A549 (cell line): Measurements from ENCODE around the gene ETV1. TPM values are rescaled to one million over a fixed set of nuclear protein-coding genes. Genes with fewer than 3 reads are reported as not detected.
A peak's percentile ranks its signal among the peaks of the same experiment; 100 is the strongest.

ENCODE experiments used
- ATAC-seq, 2 experiments: fragments of 200-7000 bp in 1 of 2; fragments of >200 bp in 1 of 2; cut with Nextera tagmentation in 1 of 2; cut with Tn5 transposase in 1 of 2; 3 replicates each; pipeline versions ENCODE4 v1.8.0 to v1.9.1; 2018 to 2020; ENCODE audit warnings: mild to moderate bottlenecking in 1 of 2, moderate library complexity in 1 of 2
- CTCF ChIA-PET: fragments of 300-600 bp; sonication (Branson Sonifier 250); formaldehyde crosslinking; extraction: SDS; loops from one replicate; lab custom pipeline; 2021; ENCODE audit warnings: antibody characterized with exemption, inconsistent platforms; lab: Yijun Ruan, JAX
- POLR2A ChIA-PET: fragments of 350-600 bp; formaldehyde crosslinking; extraction: SDS; loops from one replicate; lab custom pipeline; 2021; ENCODE audit warnings: antibody characterized with exemption, inconsistent platforms; lab: Yijun Ruan, JAX
- DNase-seq, 2 experiments: peaks; one replicate each; pipeline versions ENCODE4 v3.0.0 to v3.0.0-alpha.2; 2011 to 2016; ENCODE audit warnings: low read depth in 1 of 2, low spot score in 1 of 2
- FAIRE-seq: peaks from 2 replicates; lab custom pipeline; 2011; peaks lifted over from hg19 to GRCh38; lab: Jason Lieb, UNC
- H3K27ac ChIP-seq, 2 experiments: fragments of >200 bp; sonication (Bioruptor Twin); formaldehyde crosslinking; 3 replicates each; pipeline ENCODE4 v1.5.1; 2016 to 2017
- H3K4me1 ChIP-seq: fragments of >200 bp; sonication (Bioruptor Twin); formaldehyde crosslinking; 3 replicates; pipeline ENCODE4 v1.6.1; 2016
- H3K4me2 ChIP-seq: fragments of >200 bp; sonication (Bioruptor Twin); formaldehyde crosslinking; 3 replicates; pipeline ENCODE4 v1.6.1; 2016
- H3K4me3 ChIP-seq: fragments of >200 bp; sonication (Bioruptor Twin); formaldehyde crosslinking; 3 replicates; pipeline ENCODE4 v1.5.1; 2016
- H3K9me3 ChIP-seq: fragments of >200 bp; sonication (Bioruptor Twin); formaldehyde crosslinking; 3 replicates; pipeline ENCODE4 v1.6.1; 2016
- BCL3 ChIP-seq: fragments of >200 bp; sonication (Bioruptor Twin); formaldehyde crosslinking; IDR thresholded peaks from 3 replicates; pipeline ENCODE4 v1.6.1; 2016
- CBX2 ChIP-seq: fragments of 200-600 bp; sonication (generic); IDR thresholded peaks from 2 replicates; pipeline ENCODE4 v1.6.1; 2016; ENCODE audit warnings: low read depth, mild to moderate bottlenecking, borderline replicate concordance
- CBX8 ChIP-seq: fragments of 200-600 bp; sonication (generic); IDR thresholded peaks from 2 replicates; pipeline ENCODE4 v1.6.1; 2016
- CEBPB ChIP-seq, 2 experiments: fragments of >200 bp in 1 of 2; sonication (Bioruptor Twin) in 1 of 2; formaldehyde crosslinking in 1 of 2; IDR thresholded peaks; 2 replicates each; pipeline ENCODE4 v1.6.1; 2012 to 2016
- CHD2 ChIP-seq: fragments of 150-350 bp; IDR thresholded peaks from 2 replicates; pipeline ENCODE4 v1.6.1; 2014; ENCODE audit warnings: low read length; ENCODE audit not compliant: partially characterized antibody
- EHF ChIP-seq: fragments of 250-450 bp; sonication (Bioruptor Pico); IDR thresholded peaks from 2 replicates; pipeline ENCODE4 v1.5.0; 2020; ENCODE audit warnings: mild to moderate bottlenecking
- EP300 ChIP-seq, 2 experiments: fragments of >200 bp; sonication (Bioruptor Twin); formaldehyde crosslinking; IDR thresholded peaks; 2 replicates in 1 of 2; 3 replicates in 1 of 2; pipeline ENCODE4 v1.6.1; 2016 to 2017
- ESRRA ChIP-seq: fragments of 150-350 bp; IDR thresholded peaks from 2 replicates; pipeline ENCODE4 v1.6.1; 2014; ENCODE audit warnings: mild to moderate bottlenecking, low read length, borderline replicate concordance
- FOSB ChIP-seq: fragments of 250-450 bp; sonication (Bioruptor Pico); IDR thresholded peaks from 2 replicates; pipeline ENCODE4 v1.5.0; 2020; ENCODE audit warnings: mild to moderate bottlenecking, moderate library complexity
- FOXS1 ChIP-seq: fragments of 250-450 bp; sonication (Bioruptor Pico); IDR thresholded peaks from 2 replicates; pipeline ENCODE4 v1.5.0; 2020; ENCODE audit warnings: mild to moderate bottlenecking, moderate library complexity
- HDAC2 ChIP-seq: fragments of 200-600 bp; sonication (generic); IDR thresholded peaks from 2 replicates; pipeline ENCODE4 v1.6.1; 2016
- HES2 ChIP-seq: fragments of >200 bp; sonication (Bioruptor Twin); formaldehyde crosslinking; IDR thresholded peaks from 2 replicates; pipeline ENCODE4 v1.6.1; 2016
- HOXA7 ChIP-seq: fragments of 250-450 bp; sonication (Bioruptor Pico); IDR thresholded peaks from 2 replicates; pipeline ENCODE4 v1.5.0; 2020; ENCODE audit warnings: mild to moderate bottlenecking, moderate library complexity
- HOXB13 ChIP-seq: fragments of 250-450 bp; sonication (Bioruptor Pico); IDR thresholded peaks from 2 replicates; pipeline ENCODE4 v1.5.0; 2020; ENCODE audit warnings: low read depth, mild to moderate bottlenecking, moderate library complexity
- HOXB5 ChIP-seq: fragments of 250-450 bp; sonication (Bioruptor Pico); IDR thresholded peaks from 2 replicates; pipeline ENCODE4 v1.5.0; 2020; ENCODE audit warnings: mild to moderate bottlenecking, moderate library complexity
- JUN ChIP-seq, 2 experiments: fragments of >200 bp; sonication (Bioruptor Twin); formaldehyde crosslinking; IDR thresholded peaks; 2 replicates in 1 of 2; 3 replicates in 1 of 2; pipeline ENCODE4 v1.6.1; 2016 to 2017
- JUNB ChIP-seq: fragments of >200 bp; sonication (Bioruptor Twin); formaldehyde crosslinking; IDR thresholded peaks from 2 replicates; pipeline ENCODE4 v1.6.1; 2016
- KDM5A ChIP-seq: fragments of 200-600 bp; sonication (generic); IDR thresholded peaks from 2 replicates; pipeline ENCODE4 v1.6.1; 2016; ENCODE audit warnings: antibody characterized with exemption, mild to moderate bottlenecking
- MAX ChIP-seq: IDR thresholded peaks from 2 replicates; pipeline ENCODE4 v1.6.1; 2012
- MAZ ChIP-seq: fragments of 150-350 bp; IDR thresholded peaks from 2 replicates; pipeline ENCODE4 v1.6.1; 2014; ENCODE audit warnings: antibody characterized with exemption, low read depth, low read length, borderline replicate concordance
- MYC ChIP-seq: IDR thresholded peaks from 2 replicates; pipeline ENCODE4 v1.6.1; 2012; ENCODE audit warnings: mild to moderate bottlenecking, inconsistent platforms, low read length, improper control_type of control experiment, borderline replicate concordance
- NFE2L2 ChIP-seq: fragments of 150-350 bp; conservative IDR thresholded peaks from 2 replicates; pipeline ENCODE4 v1.6.1; 2014; ENCODE audit warnings: low read length
- NPAS2 ChIP-seq: fragments of 250-450 bp; sonication (Bioruptor Pico); IDR thresholded peaks from 2 replicates; pipeline ENCODE4 v1.8.0; 2022; ENCODE audit warnings: mild to moderate bottlenecking, moderate library complexity, borderline replicate concordance
- NR3C1 ChIP-seq: fragments of >200 bp; sonication (Bioruptor Twin); formaldehyde crosslinking; IDR thresholded peaks from 3 replicates; pipeline ENCODE4 v1.6.1; 2017
- PBX3 ChIP-seq: IDR thresholded peaks from 2 replicates; pipeline ENCODE4 v1.6.1; 2012
- POLR2AphosphoS2 ChIP-seq: conservative IDR thresholded peaks from 2 replicates; pipeline ENCODE4 v1.6.1; 2012; ENCODE audit warnings: low read length, improper control_type of control experiment, inconsistent platforms
- RAD21 ChIP-seq, 2 experiments: fragments of >200 bp in 1 of 2; sonication (Bioruptor Twin) in 1 of 2; formaldehyde crosslinking in 1 of 2; IDR thresholded peaks in 1 of 2; conservative IDR thresholded peaks in 1 of 2; 2 replicates in 1 of 2; 3 replicates in 1 of 2; pipeline ENCODE4 v1.6.1; 2012 to 2018; ENCODE audit warnings: inconsistent platforms in 1 of 2
- RNF2 ChIP-seq: fragments of 200-600 bp; sonication (generic); IDR thresholded peaks from 2 replicates; pipeline ENCODE4 v1.6.1; 2016; ENCODE audit warnings: low read depth, mild to moderate bottlenecking, antibody characterized with exemption, moderate library complexity, borderline replicate concordance
- SMC3 ChIP-seq: fragments of >200 bp; sonication (Bioruptor Twin); formaldehyde crosslinking; IDR thresholded peaks from 3 replicates; pipeline ENCODE4 v1.6.1; 2018; ENCODE audit warnings: inconsistent platforms
- SREBF2 ChIP-seq: fragments of 450-650 bp; IDR thresholded peaks from 2 replicates; pipeline ENCODE4 v1.6.1; 2014; ENCODE audit warnings: mild to moderate bottlenecking, moderate library complexity
- TP53 ChIP-seq: fragments of 250-450 bp; sonication (Bioruptor Pico); IDR thresholded peaks from 2 replicates; pipeline ENCODE4 v1.5.0; 2021; ENCODE audit warnings: mild to moderate bottlenecking, moderate library complexity
- USF2 ChIP-seq: fragments of 450-650 bp; IDR thresholded peaks from 2 replicates; pipeline ENCODE4 v1.6.1; 2014; ENCODE audit warnings: antibody characterized with exemption
- ZFP36 ChIP-seq: fragments of 450-650 bp; IDR thresholded peaks from 2 replicates; pipeline ENCODE4 v1.6.1; 2014; ENCODE audit warnings: borderline replicate concordance; ENCODE audit not compliant: partially characterized antibody
- WGBS: methylation state at CpG from one replicate; pipeline ENCODE4 v1.1.6; 2017; ENCODE audit errors: missing lambda C conversion rate; 5-methylcytosine and 5-hydroxymethylcytosine counted together
- polyA plus RNA-seq, 4 experiments: library from polyadenylated mRNA; depleted of rRNA in 3 of 4; stranded (reverse); fragments of >200 nt; fragmentation: RNase III in 1 of 4; extraction: RNeasy Plus Mini Kit Qiagen cat#74134 plus additional on column Dnase treatment in 1 of 4; gene quantifications; 2 replicates in 3 of 4; 3 replicates in 1 of 4; pipeline ENCODE4 v1.2.3, GENCODE V29; 2011 to 2017

ETV1 gene
- polyA plus RNA-seq, 2 of the 4 experiments (the other 2 are of a cell fraction): 1.3 to 6.2 TPM

- Histone ChIP-seq H3K4me2 (no peak overlapping the region), H3K4me1 (no peaks in the 10 kb centered on the region), H3K27ac (no peak overlapping the region), H3K4me3 (no peak overlapping the region), H3K9me3 (no peaks in the 10 kb centered on the region)
- FAIRE-seq: no peak
- ChIA-PET CTCF (no interaction called here), POLR2A (no interaction called here)
- ATAC-seq: no peak
- no peak for DNase-seq
- WGBS: 53% methylated on average over 8 of the region's 8 CpGs
- TF ChIP-seq RAD21 (conservative IDR thresholded peaks at IDR 0.05 in 1 of 2, IDR thresholded peaks at IDR 0.05 in 1 of 2): no peak
- no peak for TF ChIP-seq FOXS1 (CRISPR knock-in tag)
- no peak for TF ChIP-seq HOXB13 (CRISPR knock-in tag)
- no peak for TF ChIP-seq ESRRA
- no peak for TF ChIP-seq NFE2L2
- no peak for TF ChIP-seq CEBPB (IDR thresholded peaks at IDR 0.05)
- no peak for TF ChIP-seq RNF2
- TF ChIP-seq CBX2: no peak
Measured at GRCh38 chr7:13852281-13852968, 137.0 kb downstream of the ETV1 start.

GRCh38 chr7:13851736-13852135 is 137.7 kb downstream of the ETV1 start:
- Histone ChIP-seq H3K4me1 (no peaks in the 10 kb centered on the region), H3K27ac (no peak overlapping the region), H3K4me3 (no peak overlapping the region), H3K9me3 (no peaks in the 10 kb centered on the region), H3K4me2 (no peak overlapping the region)
- ATAC-seq (no peak), DNase-seq (no peak), FAIRE-seq (no peak)
- TF ChIP-seq MAZ: no peak
- TF ChIP-seq EHF (CRISPR knock-in tag): no peak
- TF ChIP-seq SMC3: no peak
- no peak for TF ChIP-seq HES2
- no peak for TF ChIP-seq JUNB
- no peak for TF ChIP-seq NPAS2 (CRISPR knock-in tag)
- TF ChIP-seq CBX8: no peak
- TF ChIP-seq FOSB: no peak
- no peak for TF ChIP-seq MYC
- TF ChIP-seq CHD2: no peak
- TF ChIP-seq EP300 (IDR thresholded peaks at IDR 0.05): no peak
- TF ChIP-seq USF2: no peak
- TF ChIP-seq PBX3: no peak
- TF ChIP-seq HOXB5: no peak
- CTCF ChIA-PET: no interaction called here
- WGBS: 63% methylated on average over 4 of the region's 4 CpGs
- POLR2A ChIA-PET: no interaction called here

- Histone ChIP-seq H3K9me3 (no peaks in the 10 kb centered on the region), H3K27ac (peak overlapping the region in 1 of 2 experiments; percentile 33; a peak in 1 of 6 replicates), H3K4me3 (no peak overlapping the region), H3K4me1 (no peaks in the 10 kb centered on the region), H3K4me2 (no peak overlapping the region)
- POLR2A ChIA-PET: no interaction called here
- FAIRE-seq: no peak
- WGBS: 0% methylated on average over 2 of the region's 2 CpGs
- peak in 1 of 2 experiments; percentile 31 for DNase-seq
- peak in 1 of 2 experiments; percentile 57; a peak in 2 of 6 replicates for ATAC-seq
- CTCF ChIA-PET: no interaction called here
- TF ChIP-seq EHF (CRISPR knock-in tag): no peak
- no peak for TF ChIP-seq HDAC2
- no peak for TF ChIP-seq JUN (IDR thresholded peaks at IDR 0.05)
- no peak for TF ChIP-seq POLR2AphosphoS2
- TF ChIP-seq FOXS1 (CRISPR knock-in tag): no peak
- TF ChIP-seq HOXB5: no peak
- no peak for TF ChIP-seq SREBF2
- no peak for TF ChIP-seq NFE2L2
- TF ChIP-seq SMC3: no peak
- TF ChIP-seq MAX: no peak
- TF ChIP-seq RNF2: no peak
- no peak for TF ChIP-seq HOXA7
- TF ChIP-seq NR3C1: no peak
- no peak for TF ChIP-seq MYC
- TF ChIP-seq KDM5A: no peak
- TF ChIP-seq ZFP36: no peak
- no peak for TF ChIP-seq BCL3
- no peak for TF ChIP-seq TP53 (CRISPR knock-in tag)
- TF ChIP-seq FOSB: no peak
Measured at GRCh38 chr7:13850185-13850752, 139.2 kb downstream of the ETV1 start.
